ENCODE results near the gene ACTA2.
"Not testable (repeated sequence)": the region's sequence is repeated elsewhere in the genome, so short reads cannot be mapped to it uniquely, and the experiment has no call there.

ACTA2 gene

DNA sequence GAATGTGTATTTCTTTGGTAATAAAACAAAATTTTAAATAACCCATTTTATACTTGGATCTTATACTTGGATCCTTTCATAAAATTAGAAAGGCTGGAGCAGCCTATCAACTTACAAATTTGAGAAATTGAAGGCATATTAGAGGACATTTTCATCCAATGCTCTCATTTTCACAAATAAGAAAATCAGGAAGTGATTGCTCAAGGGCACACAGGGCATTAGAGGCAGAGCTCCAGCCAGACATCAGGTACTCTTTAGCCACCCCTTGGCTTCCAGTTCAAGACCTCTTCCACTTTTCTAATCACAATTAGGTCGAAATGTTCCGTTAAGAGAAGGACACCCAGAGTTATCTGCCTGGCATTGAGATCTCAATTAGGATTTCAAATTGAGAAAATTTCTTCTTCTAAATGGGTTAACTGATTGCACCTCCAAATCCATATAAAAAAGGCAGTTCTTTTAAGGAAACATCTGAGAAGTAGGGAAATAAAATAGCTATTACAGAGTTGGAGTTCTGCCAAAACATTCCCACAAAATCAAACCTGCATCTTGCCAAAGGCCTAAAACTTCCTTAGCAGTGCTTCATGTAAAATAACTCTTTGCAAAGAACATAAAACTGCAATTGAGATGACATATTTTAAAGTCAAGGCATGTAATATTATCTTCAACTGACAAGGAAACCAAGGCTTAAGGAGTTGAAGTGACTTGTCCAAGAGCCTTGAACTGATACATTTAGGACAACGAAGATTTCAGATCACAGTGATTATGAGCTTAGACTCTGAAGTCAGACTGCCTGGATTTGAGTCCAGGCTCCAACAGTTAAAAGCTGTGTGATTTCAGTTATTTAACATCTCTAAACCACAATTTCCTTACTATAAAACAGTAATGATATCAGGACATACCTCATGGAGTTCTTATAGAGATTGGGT lies 2.4 kb downstream of the ACTA2 start:
- DNase-seq (ENCODE audit: low read depth in 3 of 3): no peak

DNA sequence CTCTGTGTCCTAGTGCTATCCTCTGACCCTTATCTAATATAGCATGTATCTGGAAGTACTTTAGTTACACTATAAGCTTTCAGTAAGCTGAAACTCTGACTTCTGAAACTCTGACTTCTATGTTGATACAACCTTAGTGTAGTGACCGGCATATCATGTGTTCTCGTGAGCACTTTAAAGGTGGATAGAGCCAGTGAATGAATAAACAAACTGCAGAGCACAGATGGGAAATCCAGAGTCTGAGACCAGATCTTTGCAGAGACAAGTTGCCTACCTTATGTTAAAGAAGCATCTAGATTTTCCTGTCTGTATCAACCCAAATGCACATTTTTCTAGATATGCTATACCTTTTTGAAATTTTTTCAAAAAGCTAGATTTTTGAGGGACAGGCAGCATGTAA lies 3.5 kb downstream of the ACTA2 start:
- DNase-seq (ENCODE audit: low read depth in 3 of 3): no peak

DNA sequence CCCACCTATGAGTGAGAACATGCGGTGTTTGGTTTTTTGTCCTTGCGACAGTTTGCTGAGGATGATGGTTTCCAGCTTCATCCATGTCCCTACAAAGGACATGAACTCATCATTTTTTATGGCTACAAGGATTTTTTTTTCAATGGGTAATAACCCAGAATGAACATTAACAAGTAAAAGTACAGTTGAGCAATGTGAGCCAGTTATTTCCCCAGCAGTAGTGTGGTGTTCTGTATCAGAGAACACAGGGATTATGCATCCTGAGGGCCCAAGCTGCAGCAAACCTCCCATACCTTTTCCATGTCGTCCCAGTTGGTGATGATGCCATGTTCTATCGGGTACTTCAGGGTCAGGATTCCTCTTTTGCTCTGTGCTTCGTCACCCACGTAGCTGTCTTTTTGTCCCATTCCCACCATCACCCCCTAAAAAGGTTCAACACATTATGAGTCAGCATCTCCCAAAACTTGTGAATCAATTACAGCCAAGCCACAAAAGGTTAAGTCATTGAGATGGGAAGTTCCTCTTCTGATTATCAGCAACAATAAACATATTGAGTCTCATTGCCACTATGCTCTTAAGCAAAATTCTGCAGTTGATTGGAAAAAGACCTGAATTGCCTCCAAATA lies 5.5 kb downstream of the ACTA2 start:
- no peak for DNase-seq (ENCODE audit: low read depth in 3 of 3)

DNA sequence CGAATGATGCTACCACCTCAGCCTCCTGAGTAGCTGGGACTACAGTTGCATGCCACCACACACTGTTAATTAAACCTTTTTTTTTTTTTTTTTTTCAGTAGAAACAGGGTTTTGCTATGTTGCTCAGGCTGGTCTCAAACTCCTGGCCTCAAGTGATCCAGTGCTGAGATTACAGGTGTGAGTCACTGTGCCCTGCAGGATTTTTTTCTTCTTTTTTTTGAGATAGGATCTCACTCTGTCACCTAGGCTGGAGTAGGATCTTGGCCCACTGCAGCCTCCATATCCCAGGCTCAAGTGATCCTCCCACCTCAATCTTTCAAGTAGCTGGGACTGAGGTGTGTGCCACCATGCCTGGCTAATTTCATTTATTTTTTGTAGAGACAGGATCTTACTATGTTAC lies 6.4 kb downstream of the ACTA2 start:
- DNase-seq (ENCODE audit: low read depth in 3 of 3): no peak

DNA sequence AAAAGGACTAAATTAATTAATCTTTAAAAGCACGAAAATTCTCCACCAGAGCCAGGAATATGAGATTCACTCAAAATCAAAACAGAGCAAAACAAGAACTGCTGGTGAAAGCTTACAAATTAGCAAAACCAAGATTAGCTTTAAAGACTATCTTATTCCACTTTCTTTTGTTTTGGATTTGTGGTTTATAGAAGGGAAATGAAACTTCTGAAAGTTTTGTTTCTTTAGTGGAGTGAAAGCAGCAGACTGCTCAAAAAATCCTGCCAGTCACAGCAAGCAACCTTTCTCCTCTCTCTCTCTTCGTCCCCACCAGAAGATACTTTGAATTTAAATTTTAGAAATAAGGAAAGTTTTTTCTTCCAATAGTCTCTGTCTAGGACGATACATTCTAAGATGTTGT lies 7.8 kb downstream of the ACTA2 start:
- no peak for DNase-seq (ENCODE audit: low read depth in 3 of 3)

DNA sequence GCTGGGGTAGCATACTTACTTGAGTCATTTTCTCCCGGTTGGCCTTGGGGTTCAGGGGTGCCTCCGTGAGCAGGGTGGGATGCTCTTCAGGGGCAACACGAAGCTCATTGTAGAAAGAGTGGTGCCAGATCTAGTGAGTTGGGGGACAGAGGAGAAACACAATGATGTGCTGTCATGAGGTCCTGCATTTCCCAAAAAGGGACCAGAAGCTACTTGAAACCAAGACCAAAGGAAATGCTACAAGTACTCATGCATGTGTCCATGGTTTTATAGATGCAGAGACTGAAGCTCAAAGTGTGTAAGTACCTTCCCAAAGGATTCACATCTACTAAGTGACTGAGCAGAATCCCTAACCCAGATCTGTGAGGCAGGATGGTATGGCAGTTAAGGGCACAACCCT lies 8.8 kb downstream of the ACTA2 start:
- no peak for DNase-seq (ENCODE audit: low read depth in 3 of 3)

DNA sequence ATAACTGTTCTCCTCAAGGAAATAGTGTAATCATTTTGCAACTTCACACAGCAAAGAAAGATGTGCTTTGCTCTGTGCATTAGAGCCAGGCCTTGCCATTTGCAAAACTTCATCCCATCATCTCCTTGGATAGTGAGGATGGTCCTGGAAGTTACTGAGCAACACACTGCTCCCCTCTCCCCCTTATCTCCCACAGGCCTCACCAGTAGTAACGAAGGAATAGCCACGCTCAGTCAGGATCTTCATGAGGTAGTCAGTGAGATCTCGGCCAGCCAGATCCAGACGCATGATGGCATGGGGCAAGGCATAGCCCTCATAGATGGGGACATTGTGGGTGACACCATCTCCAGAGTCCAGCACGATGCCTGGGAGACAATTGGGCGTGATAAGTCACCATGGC lies 11.5 kb downstream of the ACTA2 start:
- no peak for DNase-seq (ENCODE audit: low read depth in 3 of 3)

DNA sequence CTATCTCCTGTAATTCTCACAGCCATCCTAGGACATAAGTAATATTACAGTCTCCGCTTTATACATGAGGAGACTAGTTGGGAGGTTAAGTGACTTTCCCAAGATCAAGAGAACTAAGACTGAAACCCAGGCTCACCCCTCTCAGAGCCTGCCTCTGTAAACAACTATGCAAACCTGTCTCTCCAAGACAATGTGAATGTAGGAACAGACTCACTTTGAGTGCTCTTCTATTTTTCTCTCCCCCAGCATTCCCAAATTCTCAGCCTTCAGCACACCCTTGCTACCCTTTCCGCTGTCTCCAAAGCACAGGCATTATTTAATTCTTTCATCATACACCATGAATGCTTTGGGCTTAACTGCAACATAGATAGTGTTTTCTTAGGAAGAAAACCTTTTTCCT lies 13.6 kb downstream of the ACTA2 start:
- no peak for DNase-seq (ENCODE audit: low read depth in 3 of 3)

DNA sequence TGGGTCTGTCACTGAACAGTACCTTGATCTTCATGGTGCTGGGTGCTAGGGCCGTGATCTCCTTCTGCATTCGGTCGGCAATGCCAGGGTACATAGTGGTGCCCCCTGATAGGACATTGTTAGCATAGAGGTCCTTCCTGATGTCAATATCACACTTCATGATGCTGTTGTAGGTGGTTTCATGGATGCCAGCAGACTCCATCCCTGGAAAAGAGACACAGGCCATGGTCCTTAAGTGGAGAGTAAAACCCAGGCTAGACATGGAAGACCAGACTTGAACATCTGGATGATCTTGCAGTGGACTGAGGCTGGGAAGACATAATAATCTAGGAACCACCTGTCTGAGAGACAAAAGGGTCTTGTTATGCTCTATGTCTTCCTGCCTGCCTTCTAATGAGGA lies 14.5 kb downstream of the ACTA2 start:
- no peak for DNase-seq (ENCODE audit: low read depth in 3 of 3)

DNA sequence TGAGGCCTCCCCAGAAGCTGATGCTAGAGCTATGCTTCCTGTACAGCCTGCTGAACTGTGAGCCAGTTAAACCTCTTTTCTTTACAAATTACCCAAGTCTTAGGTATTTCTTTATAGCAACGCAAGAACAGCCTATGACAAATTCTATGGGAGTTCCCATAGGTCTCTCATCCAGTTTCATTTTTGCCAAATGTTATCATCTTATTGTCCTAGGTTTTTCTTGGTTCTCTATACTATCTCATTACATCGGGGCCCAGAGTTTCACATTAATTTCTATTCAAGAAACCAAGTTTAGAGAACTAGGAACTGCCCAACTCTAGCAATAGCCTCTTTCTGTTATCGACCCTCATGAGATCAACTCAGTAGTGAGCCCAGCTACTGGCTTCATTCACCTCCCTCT lies 15.9 kb downstream of the ACTA2 start:
- no peak for DNase-seq (ENCODE audit: low read depth in 3 of 3)

DNA sequence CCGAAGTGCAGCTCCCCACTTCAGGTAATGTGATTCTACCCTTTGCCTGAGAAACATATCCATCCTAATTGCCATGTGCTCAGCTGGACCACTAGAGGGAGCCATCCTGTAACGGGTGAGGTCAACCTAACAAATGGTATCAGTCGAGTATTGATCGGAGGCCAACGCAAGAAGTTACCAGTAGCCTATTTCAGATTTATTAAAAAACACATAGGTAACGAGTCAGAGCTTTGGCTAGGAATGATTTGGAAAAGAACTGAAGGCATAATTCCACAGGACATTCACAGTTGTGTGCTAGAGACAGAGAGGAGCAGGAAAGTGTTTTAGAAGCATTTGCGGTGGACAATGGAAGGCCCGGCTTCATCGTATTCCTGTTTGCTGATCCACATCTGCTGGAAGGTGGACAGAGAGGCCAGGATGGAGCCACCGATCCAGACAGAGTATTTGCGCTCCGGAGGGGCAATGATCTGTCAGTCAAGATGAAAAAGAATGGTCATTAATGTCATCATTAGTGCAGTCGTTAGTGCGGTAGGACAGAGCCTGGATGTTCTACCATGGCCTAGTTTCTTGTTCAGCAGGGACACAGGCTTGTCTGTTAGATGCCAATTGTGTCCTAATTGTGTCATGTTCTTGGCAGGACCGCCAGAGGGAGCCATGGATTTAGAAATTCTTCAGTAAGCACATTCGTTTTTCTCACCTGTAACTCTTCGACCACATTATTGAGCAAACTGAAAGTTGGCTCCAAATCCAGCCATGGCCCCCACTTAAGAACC lies 17.5 kb downstream of the ACTA2 start:
- peak; percentile 49 to 66 (median 51) for DNase-seq (ENCODE audit: low read depth in 3 of 3)

DNA sequence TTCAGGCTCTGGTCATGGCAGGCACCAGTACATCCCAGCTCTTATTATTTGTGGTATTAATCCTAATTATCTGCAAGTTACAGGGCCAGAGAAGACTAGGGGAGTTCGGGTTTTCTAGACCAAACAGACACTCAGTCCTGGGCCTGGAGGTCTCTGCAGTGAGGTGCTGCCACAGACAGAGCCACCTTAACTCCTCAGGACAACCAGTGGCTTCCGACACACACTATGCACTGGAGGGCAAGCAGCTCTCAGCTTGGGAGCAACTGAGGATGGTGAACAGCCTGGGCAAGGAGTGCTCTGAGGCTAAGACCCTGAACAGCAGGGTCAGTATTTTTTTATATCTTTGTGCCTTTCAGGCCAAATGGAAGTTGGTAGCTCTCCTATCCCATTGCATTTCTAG lies 19.0 kb downstream of the ACTA2 start:
- no peak for DNase-seq (ENCODE audit: low read depth in 3 of 3)

DNA sequence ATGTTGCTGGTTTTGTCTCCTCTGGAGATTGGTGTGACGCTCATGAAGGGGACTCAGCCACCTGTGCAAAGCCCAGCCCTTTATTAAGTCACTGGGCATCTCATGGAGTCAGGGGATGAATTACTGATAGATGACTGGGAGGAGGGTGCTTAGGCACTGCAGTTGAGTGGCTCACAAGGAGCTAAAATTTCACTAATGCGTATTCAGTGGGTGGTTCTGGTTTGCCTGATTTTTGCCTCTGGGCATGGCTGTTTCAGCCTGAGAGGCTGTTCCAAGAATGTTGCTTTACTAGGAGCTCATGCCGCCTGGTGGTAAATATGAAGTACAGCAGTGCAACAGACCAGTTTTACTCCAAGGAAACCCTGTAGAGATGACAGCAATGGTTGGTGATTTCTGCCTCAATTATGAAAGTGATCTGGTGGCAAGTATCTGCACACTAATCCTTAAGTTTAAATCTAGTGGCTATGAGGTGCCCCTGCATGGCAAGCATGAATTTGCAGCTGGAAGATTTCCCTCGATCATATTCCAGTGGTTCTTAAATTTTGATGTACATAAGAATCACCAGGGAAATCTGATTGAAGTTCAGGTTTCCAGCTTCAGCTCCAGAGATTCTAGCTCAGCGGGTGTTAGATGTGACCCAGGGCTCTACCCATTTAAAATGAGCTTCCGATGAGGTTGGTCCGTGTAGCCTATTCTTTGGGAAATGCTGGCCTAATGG lies 19.9 kb downstream of the ACTA2 start:
- DNase-seq (ENCODE audit: low read depth in 3 of 3): peak; percentile 10 to 21 (median 18)

DNA sequence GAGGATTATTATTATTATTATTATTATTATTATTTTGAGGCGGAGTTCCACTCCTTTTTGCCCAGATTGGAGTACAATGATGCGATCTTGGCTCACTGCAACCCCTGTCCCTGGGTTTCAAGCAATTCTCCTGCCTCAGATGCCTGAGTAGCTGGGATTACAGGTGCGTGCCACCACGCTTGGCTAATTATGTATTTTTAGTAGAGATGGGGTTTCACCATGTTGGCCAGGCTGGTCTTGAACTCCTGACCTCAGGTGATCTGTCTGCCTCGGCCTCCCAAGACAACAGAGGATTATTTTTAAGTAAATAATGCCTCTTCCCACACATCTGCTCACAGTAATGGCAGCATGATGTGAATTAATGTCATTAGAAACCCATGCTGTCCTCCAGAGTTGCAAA lies 20.5 kb downstream of the ACTA2 start:
- DNase-seq (ENCODE audit: low read depth in 3 of 3): not testable (repeated sequence)

DNA sequence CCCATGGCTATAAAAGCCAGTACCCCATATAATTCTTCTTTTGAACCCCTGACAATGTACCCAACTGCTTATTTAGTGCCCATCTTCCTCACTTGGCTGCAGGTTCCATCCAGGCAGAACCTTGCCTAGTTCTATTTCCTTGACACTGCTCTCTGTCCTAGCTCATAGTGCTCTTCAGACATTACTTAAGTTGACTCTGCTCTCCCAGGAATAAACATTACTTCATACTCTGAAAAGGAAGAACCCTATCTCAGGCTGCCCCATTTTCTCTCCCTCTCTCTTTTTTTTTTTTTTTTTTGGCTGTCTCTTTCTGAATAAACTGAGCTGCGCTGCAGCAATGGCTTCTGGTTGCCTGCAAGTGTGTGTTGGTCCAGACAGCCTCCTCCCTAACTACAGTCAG lies 21.0 kb downstream of the ACTA2 start:
- DNase-seq (ENCODE audit: low read depth in 3 of 3): no peak

DNA sequence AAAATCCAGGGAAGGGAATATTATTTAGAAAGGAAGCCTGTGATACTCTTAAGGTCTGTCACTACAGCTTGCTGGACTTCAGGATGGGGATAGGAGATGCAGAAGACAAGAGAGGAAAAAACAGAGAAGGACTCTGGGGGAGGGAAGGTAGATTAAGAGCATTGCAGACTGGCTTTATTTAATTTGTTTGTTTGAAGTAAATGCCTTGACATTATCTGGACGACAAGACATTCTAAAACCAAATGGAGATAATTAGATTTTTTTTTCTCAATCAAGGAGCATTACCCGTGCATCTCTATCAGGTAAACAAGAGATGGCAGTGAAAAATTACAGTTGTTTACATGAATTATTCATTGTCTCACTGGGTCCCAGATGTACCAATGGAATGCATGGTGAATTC lies 24.3 kb downstream of the ACTA2 start:
- DNase-seq (ENCODE audit: low read depth in 3 of 3): no peak

DNA sequence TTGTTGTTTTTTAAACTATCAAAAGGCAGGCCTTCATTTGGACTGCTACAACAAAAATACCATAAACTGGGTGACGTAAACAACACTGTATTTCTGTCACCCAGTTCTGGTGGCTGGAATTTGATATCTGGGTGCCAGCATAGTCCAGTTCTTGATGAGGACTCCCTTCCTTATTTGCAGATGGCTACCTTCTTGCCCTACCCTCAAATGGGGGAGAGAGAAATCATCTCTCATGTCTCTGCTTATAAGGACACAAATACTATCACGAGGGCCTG lies 25.2 kb downstream of the ACTA2 start:
- DNase-seq (ENCODE audit: low read depth in 3 of 3): no peak

DNA sequence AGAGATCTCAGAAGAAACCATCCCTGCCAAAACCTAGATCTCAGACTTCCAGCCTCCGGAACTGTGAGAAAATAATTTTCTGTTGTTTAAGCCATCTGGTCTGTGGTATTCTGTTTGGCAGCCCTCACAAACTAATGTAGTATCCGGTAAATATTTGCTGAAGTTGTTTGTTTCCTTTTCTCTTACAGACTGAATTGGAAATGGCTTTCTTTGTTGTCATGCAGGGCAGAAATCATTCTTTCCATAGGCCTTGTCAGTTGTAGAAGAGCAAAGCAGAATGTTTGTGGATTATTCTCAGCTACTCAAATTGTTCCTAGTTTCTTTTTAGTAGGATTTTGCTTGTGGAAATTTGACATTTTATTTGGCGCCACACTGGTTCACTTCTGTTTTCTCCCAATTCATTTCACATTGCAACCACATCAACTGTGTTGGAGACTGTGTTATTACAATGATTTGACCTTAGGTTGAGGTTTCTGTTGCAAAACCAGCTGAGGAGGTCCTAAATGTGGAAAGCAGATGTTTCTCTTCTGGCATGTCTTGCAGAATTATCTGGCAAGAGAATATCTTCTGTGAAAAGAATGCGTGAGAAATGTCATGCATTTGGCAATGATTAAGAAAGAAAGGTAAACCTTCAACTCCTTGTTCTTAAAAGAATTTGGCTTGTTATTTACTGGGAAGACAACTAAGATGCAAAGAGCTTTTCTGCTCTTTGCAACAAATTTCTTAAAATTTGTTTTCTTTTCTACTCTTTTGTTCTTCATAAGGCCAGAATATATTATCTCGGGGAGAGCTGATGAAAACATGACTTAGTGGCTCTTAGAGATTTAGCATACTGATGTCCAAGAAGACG lies 25.8 kb downstream of the ACTA2 start:
- no peak for DNase-seq (ENCODE audit: low read depth in 3 of 3)

DNA sequence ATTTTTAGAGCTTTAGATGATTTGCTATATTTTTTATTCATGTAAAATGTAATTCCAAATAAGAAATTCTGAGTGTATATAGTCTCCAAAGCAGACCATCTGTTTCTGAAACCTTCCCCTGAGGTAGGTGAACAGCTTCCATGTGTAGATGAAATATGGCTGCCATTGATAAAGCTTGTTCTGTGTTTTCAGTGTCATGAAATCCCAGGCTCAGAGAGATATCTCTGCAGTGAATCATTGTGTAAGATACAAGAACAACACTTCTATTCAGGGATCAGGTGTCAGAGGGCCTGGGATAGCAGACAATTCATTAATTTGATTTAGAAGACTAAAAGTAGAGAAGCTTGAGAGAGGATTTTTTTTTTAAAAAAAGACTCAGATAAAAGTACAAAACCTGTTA lies 29.1 kb downstream of the ACTA2 start:
- no peak for DNase-seq (ENCODE audit: low read depth in 3 of 3)

DNA sequence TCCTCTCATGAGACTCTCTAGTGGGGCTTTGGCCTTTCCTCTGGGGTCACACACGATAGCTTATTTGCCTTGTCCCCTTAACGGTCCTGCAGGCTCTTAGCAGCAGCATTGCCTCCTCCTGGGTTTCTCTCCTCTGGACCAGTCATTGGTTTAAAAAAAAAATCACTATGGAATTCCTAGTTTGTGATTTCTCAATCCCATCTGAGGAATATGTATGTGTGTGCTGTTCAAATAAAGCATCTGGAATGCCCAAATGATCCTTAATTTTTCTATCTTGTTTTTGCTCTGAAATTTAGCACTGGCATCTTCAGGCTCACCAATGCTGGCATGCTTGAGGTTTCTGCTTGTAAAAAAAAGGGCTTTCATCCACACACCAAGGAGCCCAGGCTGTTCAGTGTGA lies 30.5 kb downstream of the ACTA2 start:
- no peak for DNase-seq (ENCODE audit: low read depth in 3 of 3)

DNA sequence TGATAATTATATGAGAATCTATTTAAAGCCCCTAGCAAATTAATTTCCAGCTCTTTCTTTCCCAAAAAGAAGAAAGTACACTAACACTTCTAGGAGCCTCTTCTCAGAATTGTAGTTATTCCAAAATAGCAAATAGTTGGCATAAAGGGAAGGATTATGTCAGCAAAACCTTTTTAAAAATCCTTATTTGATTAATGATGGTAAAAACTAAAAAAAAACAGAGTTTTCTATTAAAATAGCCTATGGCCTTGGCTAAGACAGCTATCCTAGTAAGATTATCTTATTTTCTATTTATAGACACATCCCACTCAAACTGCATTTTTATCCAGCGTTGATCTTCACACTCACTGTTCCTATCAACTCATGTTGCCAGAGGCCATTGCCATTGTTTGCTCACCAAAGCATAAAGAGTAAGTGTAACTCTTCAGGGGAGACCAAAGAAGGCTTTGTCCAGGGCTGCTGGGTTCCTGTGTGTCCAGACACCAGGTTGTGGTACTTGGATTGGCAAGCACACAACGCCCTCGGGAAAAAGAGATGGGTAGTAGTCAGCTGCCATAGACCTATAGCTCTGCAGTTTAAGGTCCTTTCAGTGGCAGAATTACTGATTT lies 31.5 kb downstream of the ACTA2 start:
- DNase-seq (ENCODE audit: low read depth in 3 of 3): no peak

Measured in stimulated activated CD4-positive, alpha-beta T cell treated with anti-CD3 and anti-CD28 coated beads, TNF-alpha, amount 100 ng/mL, for 24 hours (primary cell).